ENCODE results near the gene CNPY4.

The CNPY4 gene

DNA sequence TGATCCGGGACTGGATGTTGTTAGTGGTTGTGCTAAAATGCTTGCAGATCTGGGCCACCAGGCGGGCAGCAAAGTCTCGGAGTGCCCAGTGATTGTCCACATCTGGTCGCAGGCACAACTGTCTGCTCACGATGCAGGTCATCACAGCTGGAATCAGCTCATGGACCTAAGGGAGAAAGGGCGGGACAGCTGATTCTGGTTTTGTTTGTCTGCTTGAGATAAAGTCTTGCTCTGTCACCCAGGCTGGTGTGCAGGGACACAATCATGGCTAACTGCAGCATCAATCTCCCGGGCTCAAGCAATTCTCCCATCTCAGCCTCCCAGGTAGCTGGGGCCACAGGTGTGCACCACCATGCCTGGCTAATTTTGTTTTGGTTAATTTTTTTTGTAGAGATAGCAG lies 8.3 kb upstream of the CNPY4 start:
- H2AFZ ChIP-seq (ENCODE audit: low read depth, low read length): no peak overlapping the region
- no peaks in the 10 kb centered on the region for H3K4me1 ChIP-seq (ENCODE audit: control insufficient read depth, insufficient read depth, low read depth, low read length)
- H3K23ac ChIP-seq (ENCODE audit: low read length in 2 of 2): peak overlapping the region in 1 of 2 experiments; percentile 28
- H3K36me3 ChIP-seq (ENCODE audit: control insufficient read depth in 1 of 2, insufficient read depth in 2 of 2, low read depth in 1 of 2, low read length in 2 of 2): peaks cover 73 to 76% of the 10 kb centered on the region in 2 experiments
- no peak overlapping the region for H2BK15ac ChIP-seq (ENCODE audit: low read depth, poor library complexity, severe bottlenecking)
- H3K27ac ChIP-seq (ENCODE audit: low read length, poor library complexity, severe bottlenecking): no peak overlapping the region
- H2AK5ac ChIP-seq (ENCODE audit: low read length, severe bottlenecking): no peak overlapping the region
- H3K18ac ChIP-seq (ENCODE audit: low read depth in 1 of 2, low read length in 2 of 2): no peak overlapping the region
- DNase-seq: no peak
- no peak overlapping the region for H2BK12ac ChIP-seq (ENCODE audit: low read length in 2 of 2)
- 96% methylated on average over 7 of the region's 7 CpGs for WGBS
- H2BK120ac ChIP-seq (ENCODE audit: low read depth, low read length): no peak overlapping the region
- no peak overlapping the region for H4K91ac ChIP-seq (ENCODE audit: low read length)
- H2BK5ac ChIP-seq (ENCODE audit: low read depth, low read length, poor library complexity, severe bottlenecking): no peak overlapping the region
- H3K4ac ChIP-seq (ENCODE audit: low read depth in 1 of 2, low read length in 2 of 2): no peak overlapping the region
- no peaks in the 10 kb centered on the region for H3K27me3 ChIP-seq (ENCODE audit: control insufficient read depth in 1 of 2, insufficient read depth in 1 of 2, low read length in 2 of 2)
- H4K8ac ChIP-seq (ENCODE audit: low read length): no peak overlapping the region
- no peak overlapping the region for H3K4me2 ChIP-seq (ENCODE audit: low read length, poor library complexity, severe bottlenecking)
- peaks cover 22% of the 10 kb centered on the region for H3K79me1 ChIP-seq (replicated peaks; ENCODE audit: low read length, poor library complexity, severe bottlenecking)
- no peak overlapping the region for H3K14ac ChIP-seq (ENCODE audit: low read length in 2 of 2)
- H3K4me3 ChIP-seq (ENCODE audit: insufficient read depth in 1 of 2, low read depth in 1 of 2, low read length in 2 of 2): no peak overlapping the region
- no peaks in the 10 kb centered on the region for H3K9me3 ChIP-seq (ENCODE audit: control insufficient read depth, low read length)
- H3K9ac ChIP-seq (ENCODE audit: low read length): no peak overlapping the region

DNA sequence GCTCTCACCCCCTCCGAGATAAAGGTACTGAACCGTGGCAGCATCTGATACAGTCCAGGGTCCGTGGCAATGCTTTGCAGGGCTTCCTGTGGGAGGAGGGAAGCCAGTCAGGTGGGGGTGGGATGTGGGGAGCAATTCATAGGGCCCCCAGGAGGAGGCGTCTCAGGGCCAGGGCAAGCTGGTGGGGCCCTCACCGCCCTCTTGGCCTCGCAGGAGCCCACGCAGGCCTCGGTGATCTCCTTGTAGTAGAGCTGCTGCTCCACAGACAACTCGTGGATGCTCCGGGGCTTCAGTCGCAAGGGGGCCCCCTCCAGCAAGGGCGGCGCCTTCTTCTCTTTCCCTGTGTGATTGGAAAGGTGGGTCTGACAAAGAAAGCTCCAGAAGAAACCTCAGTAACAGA lies 7.5 kb upstream of the CNPY4 start:
- no peak overlapping the region for H3K4me3 ChIP-seq (ENCODE audit: insufficient read depth in 1 of 2, low read depth in 1 of 2, low read length in 2 of 2)
- no peak overlapping the region for H3K14ac ChIP-seq (ENCODE audit: low read length in 2 of 2)
- no peak overlapping the region for H3K4me2 ChIP-seq (ENCODE audit: low read length, poor library complexity, severe bottlenecking)
- no peak overlapping the region for H4K8ac ChIP-seq (ENCODE audit: low read length)
- H3K23ac ChIP-seq (ENCODE audit: low read length in 2 of 2): no peak overlapping the region
- no peak overlapping the region for H3K4ac ChIP-seq (ENCODE audit: low read depth in 1 of 2, low read length in 2 of 2)
- H4K91ac ChIP-seq (ENCODE audit: low read length): no peak overlapping the region
- no peak overlapping the region for H2BK120ac ChIP-seq (ENCODE audit: low read depth, low read length)
- H3K27me3 ChIP-seq (ENCODE audit: control insufficient read depth in 1 of 2, insufficient read depth in 1 of 2, low read length in 2 of 2): no peaks in the 10 kb centered on the region
- no peak overlapping the region for H3K27ac ChIP-seq (ENCODE audit: low read length, poor library complexity, severe bottlenecking)
- WGBS: 94% methylated on average over 10 of the region's 13 CpGs
- H3K36me3 ChIP-seq (ENCODE audit: control insufficient read depth in 1 of 2, insufficient read depth in 2 of 2, low read depth in 1 of 2, low read length in 2 of 2): peaks cover 66 to 68% of the 10 kb centered on the region in 2 experiments
- H2BK5ac ChIP-seq (ENCODE audit: low read depth, low read length, poor library complexity, severe bottlenecking): no peak overlapping the region
- H3K9ac ChIP-seq (ENCODE audit: low read length): no peak overlapping the region
- no peaks in the 10 kb centered on the region for H3K9me3 ChIP-seq (ENCODE audit: control insufficient read depth, low read length)
- no peak overlapping the region for H2BK15ac ChIP-seq (ENCODE audit: low read depth, poor library complexity, severe bottlenecking)
- no peaks in the 10 kb centered on the region for H3K4me1 ChIP-seq (ENCODE audit: control insufficient read depth, insufficient read depth, low read depth, low read length)
- H2BK12ac ChIP-seq (ENCODE audit: low read length in 2 of 2): no peak overlapping the region
- no peak for DNase-seq
- H3K79me1 ChIP-seq (replicated peaks; ENCODE audit: low read length, poor library complexity, severe bottlenecking): peaks cover 23% of the 10 kb centered on the region
- no peak overlapping the region for H2AK5ac ChIP-seq (ENCODE audit: low read length, severe bottlenecking)
- no peak overlapping the region for H2AFZ ChIP-seq (ENCODE audit: low read depth, low read length)
- no peak overlapping the region for H3K18ac ChIP-seq (ENCODE audit: low read depth in 1 of 2, low read length in 2 of 2)

DNA sequence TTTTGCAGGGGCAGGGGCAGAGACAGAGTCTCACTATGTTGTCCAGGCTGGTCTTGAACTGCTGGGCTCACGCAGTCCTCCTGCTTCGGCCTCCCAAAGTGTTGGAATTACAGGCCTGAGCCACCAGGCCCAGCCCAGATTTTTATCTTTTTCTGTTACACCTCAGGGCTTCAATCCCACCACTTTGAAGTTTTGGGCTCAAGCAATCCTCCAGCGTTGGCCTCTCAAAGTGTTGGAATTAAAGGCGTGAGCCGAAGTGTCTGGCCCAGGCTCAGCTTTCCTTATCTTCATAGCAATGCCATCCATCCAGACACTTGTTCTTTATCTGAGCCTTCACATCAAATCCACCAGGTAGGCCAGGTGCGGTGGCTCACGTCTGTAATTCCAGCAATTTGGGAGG lies 4.4 kb upstream of the CNPY4 start:
- no peak overlapping the region for H2BK5ac ChIP-seq (ENCODE audit: low read depth, low read length, poor library complexity, severe bottlenecking)
- no peak overlapping the region for H2BK15ac ChIP-seq (ENCODE audit: low read depth, poor library complexity, severe bottlenecking)
- H3K27me3 ChIP-seq (ENCODE audit: control insufficient read depth in 1 of 2, insufficient read depth in 1 of 2, low read length in 2 of 2): no peaks in the 10 kb centered on the region
- no peak overlapping the region for H3K18ac ChIP-seq (ENCODE audit: low read depth in 1 of 2, low read length in 2 of 2)
- H2AFZ ChIP-seq (ENCODE audit: low read depth, low read length): no peak overlapping the region
- H3K23ac ChIP-seq (ENCODE audit: low read length in 2 of 2): no peak overlapping the region
- H3K14ac ChIP-seq (ENCODE audit: low read length in 2 of 2): no peak overlapping the region
- H4K8ac ChIP-seq (ENCODE audit: low read length): no peak overlapping the region
- H3K36me3 ChIP-seq (ENCODE audit: control insufficient read depth in 1 of 2, insufficient read depth in 2 of 2, low read depth in 1 of 2, low read length in 2 of 2): peaks cover 39 to 40% of the 10 kb centered on the region in 2 experiments
- H3K9ac ChIP-seq (ENCODE audit: low read length): no peak overlapping the region
- H2BK12ac ChIP-seq (ENCODE audit: low read length in 2 of 2): no peak overlapping the region
- no peaks in the 10 kb centered on the region for H3K9me3 ChIP-seq (ENCODE audit: control insufficient read depth, low read length)
- no peak overlapping the region for H2BK120ac ChIP-seq (ENCODE audit: low read depth, low read length)
- H3K4me1 ChIP-seq (ENCODE audit: control insufficient read depth, insufficient read depth, low read depth, low read length): peaks cover 4% of the 10 kb centered on the region
- no peak overlapping the region for H4K91ac ChIP-seq (ENCODE audit: low read length)
- no peak overlapping the region for H3K4me2 ChIP-seq (ENCODE audit: low read length, poor library complexity, severe bottlenecking)
- no peak overlapping the region for H2AK5ac ChIP-seq (ENCODE audit: low read length, severe bottlenecking)
- H3K27ac ChIP-seq (ENCODE audit: low read length, poor library complexity, severe bottlenecking): no peak overlapping the region
- H3K4ac ChIP-seq (ENCODE audit: low read depth in 1 of 2, low read length in 2 of 2): no peak overlapping the region
- WGBS: 98% methylated on average over 7 of the region's 7 CpGs
- H3K4me3 ChIP-seq (ENCODE audit: insufficient read depth in 1 of 2, low read depth in 1 of 2, low read length in 2 of 2): no peak overlapping the region
- no peak for DNase-seq
- H3K79me1 ChIP-seq (replicated peaks; ENCODE audit: low read length, poor library complexity, severe bottlenecking): peaks cover 22% of the 10 kb centered on the region

DNA sequence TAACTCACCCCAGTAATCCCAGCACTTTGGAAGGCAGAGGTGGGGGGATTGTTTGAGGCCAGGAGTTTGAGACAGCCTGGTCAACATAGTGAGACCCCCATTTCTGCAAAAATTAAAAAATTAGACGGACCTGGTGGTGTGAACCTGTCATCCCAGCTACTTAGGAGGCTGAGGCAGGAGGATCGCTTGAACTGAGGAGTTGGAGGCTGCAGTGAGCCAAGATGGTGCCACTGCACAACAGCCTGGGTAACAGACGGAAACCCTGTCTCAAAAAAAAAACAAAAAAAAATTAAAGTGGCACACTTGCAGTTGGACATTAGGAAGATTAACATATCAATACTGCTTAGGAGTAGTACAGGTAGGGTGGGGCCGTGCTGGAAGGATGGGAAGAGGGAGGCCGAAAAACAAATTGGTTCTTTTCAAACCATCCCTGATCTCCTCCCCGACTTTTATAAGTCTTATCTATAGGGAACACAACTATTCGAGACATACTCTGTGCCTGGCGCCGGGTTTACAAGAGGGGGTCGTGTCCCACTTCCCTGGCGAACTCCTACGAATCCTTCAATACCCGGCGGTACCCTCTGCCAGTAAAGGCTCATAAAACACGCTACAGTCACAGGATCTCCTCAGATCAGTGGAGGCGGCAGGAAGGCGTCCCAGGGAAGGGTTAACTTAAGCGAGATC lies 904 bp upstream of the CNPY4 start:
- 15% methylated on average over 16 of the region's 18 CpGs for WGBS
- peak overlapping the region; percentile 24 for H2AK5ac ChIP-seq (ENCODE audit: low read length, severe bottlenecking)

More for the DNA sequence above, 904 bp upstream of the CNPY4 start:
- H3K4me1 ChIP-seq (ENCODE audit: control insufficient read depth, insufficient read depth, low read depth, low read length): peaks cover 11% of the 10 kb centered on the region
- DNase-seq: no peak
- H3K18ac ChIP-seq (ENCODE audit: low read depth in 1 of 2, low read length in 2 of 2): peak overlapping the region; percentile 52 to 94
- H4K8ac ChIP-seq (ENCODE audit: low read length): no peak overlapping the region
- no peak overlapping the region for H2BK120ac ChIP-seq (ENCODE audit: low read depth, low read length)
- peak overlapping the region; percentile 96 for H2BK15ac ChIP-seq (ENCODE audit: low read depth, poor library complexity, severe bottlenecking)
- peaks cover 34% of the 10 kb centered on the region for H3K79me1 ChIP-seq (replicated peaks; ENCODE audit: low read length, poor library complexity, severe bottlenecking)
- H3K9me3 ChIP-seq (ENCODE audit: control insufficient read depth, low read length): no peaks in the 10 kb centered on the region
- peak overlapping the region; percentile 75 to 97 for H3K4me3 ChIP-seq (ENCODE audit: insufficient read depth in 1 of 2, low read depth in 1 of 2, low read length in 2 of 2)
- H3K4ac ChIP-seq (ENCODE audit: low read depth in 1 of 2, low read length in 2 of 2): peak overlapping the region in 1 of 2 experiments; percentile 65
- H3K27ac ChIP-seq (ENCODE audit: low read length, poor library complexity, severe bottlenecking): peak overlapping the region; percentile 23
- H3K27me3 ChIP-seq (ENCODE audit: control insufficient read depth in 1 of 2, insufficient read depth in 1 of 2, low read length in 2 of 2): no peaks in the 10 kb centered on the region
- no peak overlapping the region for H3K23ac ChIP-seq (ENCODE audit: low read length in 2 of 2)
- peaks cover 17 to 22% of the 10 kb centered on the region in 2 experiments for H3K36me3 ChIP-seq (ENCODE audit: control insufficient read depth in 1 of 2, insufficient read depth in 2 of 2, low read depth in 1 of 2, low read length in 2 of 2)
- H2AFZ ChIP-seq (ENCODE audit: low read depth, low read length): peak overlapping the region; percentile 6
- peak overlapping the region; percentile 81 for H3K4me2 ChIP-seq (ENCODE audit: low read length, poor library complexity, severe bottlenecking)
- peak overlapping the region; percentile 2 for H4K91ac ChIP-seq (ENCODE audit: low read length)
- H2BK12ac ChIP-seq (ENCODE audit: low read length in 2 of 2): peak overlapping the region in 1 of 2 experiments; percentile 66
- H3K9ac ChIP-seq (ENCODE audit: low read length): peak overlapping the region; percentile 94
- H2BK5ac ChIP-seq (ENCODE audit: low read depth, low read length, poor library complexity, severe bottlenecking): no peak overlapping the region
- H3K14ac ChIP-seq (ENCODE audit: low read length in 2 of 2): no peak overlapping the region
